ENCODE measurements around the gene LHPP.

DNA sequence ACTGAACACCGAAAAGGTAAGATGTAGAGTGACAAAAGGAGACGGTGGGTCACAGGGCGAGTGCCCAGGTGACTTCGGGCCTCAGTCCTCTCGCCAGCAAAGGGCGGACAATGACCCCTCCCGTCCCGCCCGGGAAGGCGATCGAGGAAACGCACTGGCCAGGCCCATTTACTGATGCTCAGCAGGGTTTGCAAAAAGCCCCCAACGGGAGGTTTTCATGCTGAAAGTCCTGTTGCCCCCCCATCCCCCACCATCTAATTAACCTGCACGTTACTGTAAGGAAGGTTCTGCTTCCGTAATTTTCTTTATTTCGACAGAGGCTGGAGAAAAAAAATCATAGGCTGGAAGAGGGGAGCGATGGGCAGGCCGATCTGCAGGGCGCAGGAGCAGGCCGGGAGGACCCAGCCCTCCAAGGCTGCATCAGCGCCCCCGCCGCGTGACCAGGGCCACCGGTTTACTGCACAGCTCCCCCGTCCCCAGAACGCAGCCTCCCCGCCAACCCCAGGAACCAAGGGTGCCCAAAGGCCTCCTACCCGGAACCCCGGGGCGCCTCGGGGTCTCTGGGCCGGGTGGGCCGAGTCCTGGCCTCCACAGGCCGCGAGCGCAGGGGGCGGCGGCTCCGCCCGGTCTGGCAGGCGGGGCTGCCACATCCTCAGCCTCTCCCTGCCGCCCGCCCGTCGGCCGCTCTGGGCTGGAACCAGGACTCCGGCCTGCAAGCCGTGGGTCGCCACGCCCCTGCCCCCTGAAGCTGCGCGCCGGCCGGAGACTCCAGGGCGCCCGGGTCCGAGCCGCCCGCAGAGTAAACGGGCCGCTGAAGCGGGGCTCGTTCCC is 43.5 kb upstream of the LHPP start:
- TF ChIP-seq, protein P1, sequence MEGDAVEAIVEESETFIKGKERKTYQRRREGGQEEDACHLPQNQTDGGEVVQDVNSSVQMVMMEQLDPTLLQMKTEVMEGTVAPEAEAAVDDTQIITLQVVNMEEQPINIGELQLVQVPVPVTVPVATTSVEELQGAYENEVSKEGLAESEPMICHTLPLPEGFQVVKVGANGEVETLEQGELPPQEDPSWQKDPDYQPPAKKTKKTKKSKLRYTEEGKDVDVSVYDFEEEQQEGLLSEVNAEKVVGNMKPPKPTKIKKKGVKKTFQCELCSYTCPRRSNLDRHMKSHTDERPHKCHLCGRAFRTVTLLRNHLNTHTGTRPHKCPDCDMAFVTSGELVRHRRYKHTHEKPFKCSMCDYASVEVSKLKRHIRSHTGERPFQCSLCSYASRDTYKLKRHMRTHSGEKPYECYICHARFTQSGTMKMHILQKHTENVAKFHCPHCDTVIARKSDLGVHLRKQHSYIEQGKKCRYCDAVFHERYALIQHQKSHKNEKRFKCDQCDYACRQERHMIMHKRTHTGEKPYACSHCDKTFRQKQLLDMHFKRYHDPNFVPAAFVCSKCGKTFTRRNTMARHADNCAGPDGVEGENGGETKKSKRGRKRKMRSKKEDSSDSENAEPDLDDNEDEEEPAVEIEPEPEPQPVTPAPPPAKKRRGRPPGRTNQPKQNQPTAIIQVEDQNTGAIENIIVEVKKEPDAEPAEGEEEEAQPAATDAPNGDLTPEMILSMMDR (conservative IDR thresholded peaks at IDR 0.05; ENCODE audit: low read depth, low read length), result no peak
- TF ChIP-seq EZH2 (IDR thresholded peaks at IDR 0.05; ENCODE audit: low read length, unreplicated experiment), result no peak
